Renal cortical epithelial cell (primary cell): Measurements from ENCODE around the gene TRAF4. TPM values are rescaled to one million over a fixed set of nuclear protein-coding genes. Genes with fewer than 3 reads are reported as not detected.

Experiments used
- DNase-seq: peaks from one replicate; pipeline ENCODE4 v3.0.0-alpha.2; 2011; ENCODE audit warnings: low read depth
- total RNA-seq: library from RNA; depleted of rRNA; stranded (reverse); fragments of >200 nt; gene quantifications from 2 replicates; pipeline ENCODE4 v1.2.3, GENCODE V29; 2014

The TRAF4 gene, protein sequence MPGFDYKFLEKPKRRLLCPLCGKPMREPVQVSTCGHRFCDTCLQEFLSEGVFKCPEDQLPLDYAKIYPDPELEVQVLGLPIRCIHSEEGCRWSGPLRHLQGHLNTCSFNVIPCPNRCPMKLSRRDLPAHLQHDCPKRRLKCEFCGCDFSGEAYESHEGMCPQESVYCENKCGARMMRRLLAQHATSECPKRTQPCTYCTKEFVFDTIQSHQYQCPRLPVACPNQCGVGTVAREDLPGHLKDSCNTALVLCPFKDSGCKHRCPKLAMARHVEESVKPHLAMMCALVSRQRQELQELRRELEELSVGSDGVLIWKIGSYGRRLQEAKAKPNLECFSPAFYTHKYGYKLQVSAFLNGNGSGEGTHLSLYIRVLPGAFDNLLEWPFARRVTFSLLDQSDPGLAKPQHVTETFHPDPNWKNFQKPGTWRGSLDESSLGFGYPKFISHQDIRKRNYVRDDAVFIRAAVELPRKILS
- 63.8 and 103 TPM in 2 replicates for total RNA-seq

DNA sequence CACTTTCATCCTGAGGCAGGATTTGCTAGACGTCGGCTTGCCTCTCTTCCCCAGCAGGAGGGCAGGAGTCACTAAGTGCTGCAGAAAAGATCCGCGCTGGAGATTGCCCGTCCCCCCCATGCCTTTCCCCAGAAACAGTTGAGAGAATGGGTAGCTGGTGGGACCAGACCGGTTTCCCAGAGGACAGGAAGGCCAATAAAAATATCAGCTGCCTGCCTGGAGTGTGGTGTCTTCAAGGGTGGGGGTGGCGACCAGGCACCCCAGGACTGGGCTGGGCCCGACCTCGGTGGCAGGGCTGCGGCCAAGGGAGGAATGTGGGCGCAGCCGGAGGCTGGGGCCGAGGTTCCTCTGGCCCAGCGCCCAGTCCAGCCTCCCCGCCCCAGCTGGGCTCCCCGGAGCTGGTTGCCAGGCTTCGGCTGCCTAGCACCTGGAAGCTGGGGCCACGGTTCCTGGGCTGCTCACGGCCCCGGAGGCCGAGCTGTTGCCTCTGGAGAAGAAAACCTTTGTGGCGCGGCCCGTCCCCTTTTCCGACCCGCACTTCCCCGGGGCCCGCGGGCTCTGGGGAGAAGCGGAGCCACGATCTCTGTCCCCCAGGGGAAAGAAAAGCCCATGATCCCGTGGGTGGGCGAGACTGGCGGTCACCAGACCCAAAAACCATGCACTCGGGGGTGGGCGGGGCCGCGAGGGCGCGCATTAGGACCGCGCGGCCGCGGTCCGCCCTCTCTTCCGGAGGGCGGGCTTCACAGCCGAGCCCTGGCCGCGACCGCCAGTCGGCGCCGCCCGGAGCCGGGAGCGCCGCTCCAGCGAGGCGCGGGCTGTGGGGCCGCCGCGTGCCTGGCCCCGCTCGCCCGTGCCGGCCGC is at the start of gene TRAF4:
Gene TRAF4 (plus strand): TSS at position 769 of the 861 bp plus-strand sequence. CDS start 102 bp downstream, outside the sequence.
- peak; percentile 81 for DNase-seq

DNA sequence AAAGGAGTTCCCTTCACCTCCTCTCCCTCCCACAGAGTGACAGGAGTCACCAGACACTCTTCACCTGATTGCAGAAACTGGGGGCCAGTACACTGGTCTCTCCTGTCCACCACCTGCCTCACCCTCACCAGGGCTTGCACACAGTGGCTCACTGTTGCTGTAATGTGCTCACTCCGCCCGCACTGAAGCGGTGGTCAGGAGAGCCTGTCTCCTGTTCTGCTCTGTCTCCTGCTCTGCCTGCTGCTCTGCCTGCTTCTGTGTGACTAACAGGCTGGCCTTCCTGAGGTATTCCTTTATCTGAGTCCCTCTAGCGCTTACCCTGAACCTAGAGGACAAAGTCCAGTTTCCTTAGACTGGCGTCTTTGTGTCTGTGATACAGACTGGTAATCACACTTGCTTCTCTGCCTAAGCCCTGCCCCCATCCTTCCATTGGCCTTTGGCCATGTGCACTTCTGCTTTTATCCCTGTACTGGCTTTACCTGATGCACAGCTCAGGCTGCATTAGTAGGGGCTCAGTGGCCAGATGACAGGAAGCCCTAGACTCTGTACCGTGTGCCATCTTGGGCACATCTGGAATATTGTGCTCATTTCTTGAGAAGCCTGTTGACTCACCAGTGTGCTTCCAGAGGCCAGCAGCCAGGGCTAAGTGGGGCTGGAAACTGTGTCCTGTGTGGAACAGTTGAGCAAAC is 45.4 kb upstream of the TRAF4 start:
- peak; percentile 83 for DNase-seq

DNA sequence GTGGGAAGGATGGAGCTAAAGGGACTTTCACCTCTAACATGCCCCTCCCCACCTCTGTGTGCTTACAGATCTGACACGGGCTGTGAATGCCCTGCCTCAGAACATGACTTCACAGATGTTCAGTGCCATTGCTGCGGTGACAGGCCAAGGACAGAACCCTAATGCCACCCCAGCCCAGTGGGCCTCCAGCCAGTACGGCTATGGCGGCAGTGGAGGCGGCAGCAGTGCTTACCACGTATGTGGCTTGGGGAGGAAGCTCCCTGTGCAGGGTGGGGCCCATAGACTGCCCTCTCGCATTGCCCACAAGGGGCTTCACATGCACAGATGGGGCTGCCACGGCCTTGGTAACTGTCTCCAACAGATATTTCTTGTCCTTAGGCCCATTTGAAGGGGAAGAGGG is 43.5 kb upstream of the TRAF4 start:
- DNase-seq = no peak

DNA sequence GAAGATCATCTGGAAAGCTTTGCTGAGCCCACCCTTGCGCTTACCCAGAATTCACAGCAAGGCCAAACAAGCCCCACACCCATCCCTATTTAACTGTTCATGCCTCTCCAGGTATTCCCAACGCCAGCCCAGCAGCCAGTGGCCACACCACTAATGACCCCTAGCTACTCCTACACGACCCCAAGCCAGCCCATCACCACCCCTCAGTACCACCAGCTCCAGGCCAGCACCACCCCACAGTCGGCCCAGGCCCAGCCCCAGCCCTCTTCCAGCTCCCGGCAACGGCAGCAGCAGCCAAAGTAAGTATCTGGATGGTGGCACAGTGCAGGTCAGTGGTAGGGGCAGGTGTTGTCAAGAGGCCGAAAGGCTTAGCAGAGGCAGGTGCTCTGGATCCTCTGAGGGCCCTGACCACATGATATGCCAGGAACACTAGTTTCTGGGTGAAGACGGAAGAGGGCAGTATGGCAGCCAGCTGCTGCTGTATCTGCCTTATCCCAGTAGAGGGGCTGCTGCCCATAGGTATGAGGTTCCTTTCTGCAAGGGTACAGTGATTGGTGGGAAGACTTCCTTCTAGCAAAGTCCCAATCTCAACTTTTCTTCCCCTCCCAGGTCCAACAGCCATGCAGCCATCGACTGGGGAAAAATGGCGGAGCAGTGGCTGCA is 42.9 kb upstream of the TRAF4 start:
- no peak for DNase-seq

DNA sequence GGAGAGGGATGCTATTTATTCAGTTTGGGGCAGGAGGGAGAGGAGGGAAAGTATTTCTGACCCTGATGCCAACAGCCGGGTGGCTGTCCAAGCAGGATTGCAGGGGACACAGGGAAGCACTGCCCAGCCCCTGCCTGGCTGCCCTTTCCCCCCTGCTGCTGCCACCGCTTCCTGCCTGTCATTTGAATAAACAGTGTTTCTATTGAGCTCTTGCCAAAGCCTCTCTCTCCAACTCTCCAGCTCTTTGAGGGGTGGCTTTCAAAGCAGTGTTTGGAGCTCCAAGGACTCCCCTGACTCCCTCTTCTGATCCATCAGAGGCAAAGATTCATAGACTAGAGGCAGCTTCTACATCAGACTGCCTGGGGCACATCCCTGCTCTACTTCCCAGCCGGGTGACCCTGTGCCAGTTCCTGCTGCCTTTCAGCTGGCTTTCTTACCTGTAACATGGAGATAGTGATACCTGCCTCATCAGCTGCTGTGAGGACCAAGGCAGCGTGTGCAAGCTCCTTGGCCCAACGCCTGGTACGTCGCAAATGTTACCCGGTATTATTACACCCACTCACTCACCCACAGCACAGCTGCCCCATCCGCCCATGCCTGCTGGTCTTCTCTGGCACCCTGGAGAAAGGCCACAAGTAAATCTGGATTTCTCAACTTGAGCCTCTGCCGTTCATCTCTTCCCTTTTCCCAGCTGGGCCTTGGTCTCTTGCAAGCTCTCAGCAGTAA is 41.6 kb upstream of the TRAF4 start:
- DNase-seq = no peak

DNA sequence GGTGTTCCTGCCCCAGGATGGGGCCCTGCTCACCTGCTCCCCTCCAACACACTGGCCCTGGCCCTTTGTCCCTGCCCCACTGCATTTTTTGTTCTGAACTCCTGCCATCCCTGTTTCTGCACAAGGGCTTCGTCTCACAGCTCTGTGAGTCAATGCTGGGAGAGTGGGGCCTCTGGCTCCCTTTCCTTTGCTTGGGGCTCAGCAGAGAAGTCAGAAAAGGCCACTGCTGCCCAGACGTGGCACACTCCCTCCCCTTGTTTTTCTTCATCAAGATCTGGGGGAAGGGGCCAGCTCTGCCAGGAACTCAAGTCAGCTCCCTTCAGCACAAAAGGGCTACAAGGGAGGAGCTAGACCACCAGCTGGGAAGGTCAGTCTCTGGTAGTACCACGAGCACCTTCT is 41.1 kb upstream of the TRAF4 start:
- no peak for DNase-seq

DNA sequence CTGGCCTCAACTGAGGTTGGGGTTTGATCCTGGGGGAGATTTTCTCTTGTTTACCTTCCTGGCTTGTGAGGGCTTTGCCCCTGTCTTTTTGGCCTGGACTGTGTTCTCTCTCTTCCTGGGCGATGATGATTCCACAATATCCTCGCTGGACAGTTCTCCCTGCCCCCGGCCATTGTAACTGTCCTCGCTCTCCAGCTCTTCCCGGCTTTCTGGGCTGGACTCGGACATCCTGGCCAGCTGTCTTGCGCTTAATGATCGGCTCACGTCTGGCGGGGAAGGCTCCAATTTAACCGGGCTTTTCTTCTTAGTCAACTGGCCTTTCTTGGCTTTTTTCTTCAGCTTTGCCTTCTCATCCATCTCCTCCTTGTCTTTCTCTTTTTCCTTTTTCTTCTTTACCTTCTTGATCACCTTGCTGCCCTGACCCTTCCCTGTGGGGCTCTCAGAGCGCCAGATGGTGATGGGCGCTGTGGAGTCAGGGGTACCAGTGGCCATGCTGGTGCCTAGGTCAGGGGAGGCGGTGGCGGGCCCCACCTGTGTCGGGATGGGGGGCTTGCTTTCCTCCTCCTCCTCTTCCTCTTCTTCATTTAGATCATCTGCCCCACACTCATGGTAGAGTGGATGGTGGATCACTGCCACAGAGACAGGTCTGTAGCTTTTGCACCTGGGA is 40.1 kb upstream of the TRAF4 start:
- no peak for DNase-seq

DNA sequence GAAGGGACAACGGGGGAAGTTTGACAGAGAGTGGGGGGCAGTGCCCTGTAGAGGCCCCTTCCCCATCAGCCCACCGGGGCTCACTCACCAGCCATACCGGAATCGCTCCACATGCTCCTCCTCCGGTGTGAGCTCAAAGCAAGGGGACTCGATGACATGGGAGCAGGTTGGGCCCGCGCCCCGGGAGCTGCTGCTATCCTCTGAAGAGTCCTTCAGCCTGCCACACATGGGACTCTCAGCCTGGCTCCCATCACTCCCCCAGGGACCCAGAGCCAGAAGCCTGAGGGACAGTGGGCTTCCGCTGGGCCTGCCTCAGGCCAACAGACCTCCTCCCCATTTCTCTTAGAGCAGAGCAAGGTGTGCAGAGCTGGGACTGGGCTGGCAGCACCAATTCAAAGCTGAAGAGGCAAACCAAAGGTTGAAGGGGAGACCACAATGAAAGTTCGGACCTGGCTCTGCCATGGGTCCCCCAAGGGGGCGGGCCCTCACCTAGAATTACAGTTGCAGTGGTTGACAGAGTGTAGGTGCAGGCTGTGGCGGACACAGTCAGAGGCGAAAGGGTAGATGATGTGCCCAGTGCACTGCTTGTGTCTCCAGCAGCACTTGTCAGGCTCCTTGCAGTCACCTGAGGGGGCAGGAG is 39.5 kb upstream of the TRAF4 start:
- no peak for DNase-seq

DNA sequence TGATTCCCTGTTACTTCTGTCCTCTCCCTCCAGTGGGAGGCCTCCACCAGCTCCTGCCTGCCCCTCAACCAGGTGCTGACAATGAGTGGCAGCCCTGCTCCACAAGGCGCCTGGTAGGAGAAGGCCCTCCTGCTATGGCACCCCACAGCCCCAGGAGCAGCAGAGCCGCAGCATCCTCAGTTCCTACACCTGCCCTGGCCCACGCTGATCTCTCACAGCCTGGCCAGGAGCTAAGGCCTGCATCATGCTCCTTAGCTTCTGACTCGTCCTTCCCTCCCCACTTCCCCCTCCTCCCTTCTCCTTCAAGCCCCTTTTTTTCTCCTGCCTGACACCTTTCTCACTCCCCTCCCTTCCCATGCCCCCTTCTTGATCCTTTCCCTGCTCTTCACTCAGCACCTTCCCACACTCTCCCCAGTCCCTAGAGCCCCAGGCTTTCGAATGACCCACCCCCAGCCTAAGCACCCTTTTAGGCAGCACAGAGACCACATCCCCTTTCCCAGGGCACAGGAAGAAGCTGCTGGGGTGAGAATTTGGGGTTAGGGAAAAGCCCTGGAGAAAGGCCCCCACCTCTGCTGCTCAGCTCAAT is 38.6 kb upstream of the TRAF4 start:
- DNase-seq = no peak

DNA sequence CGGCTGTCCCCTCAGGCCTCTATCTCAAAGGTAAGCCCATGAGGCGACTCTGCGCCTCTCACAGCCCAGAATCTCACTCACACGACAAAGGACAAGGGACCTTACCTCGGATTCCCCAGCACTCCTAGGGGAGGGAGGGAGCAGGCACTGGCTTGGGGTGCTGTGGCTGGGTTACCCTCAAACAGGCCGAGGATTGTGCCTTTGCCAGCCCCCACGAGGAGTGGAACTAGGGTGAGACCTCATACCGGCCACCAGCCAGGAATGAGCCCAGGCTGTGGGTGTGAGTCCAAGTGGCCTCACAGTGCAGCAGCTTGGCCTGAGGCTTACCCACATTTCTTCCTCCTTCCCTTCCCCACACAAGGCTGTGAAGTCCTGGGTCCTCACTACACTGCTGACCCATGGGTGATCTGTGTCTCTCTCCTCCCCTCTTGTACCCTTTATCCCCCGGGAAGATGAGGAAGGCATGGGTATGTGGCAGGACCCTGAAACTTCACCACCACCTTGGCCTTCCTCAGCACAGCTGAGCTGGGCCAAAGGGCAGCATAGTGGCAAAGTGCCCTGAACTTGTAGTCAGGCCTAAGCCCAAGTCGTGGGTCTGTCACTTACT is 38.0 kb upstream of the TRAF4 start:
- DNase-seq = no peak

DNA sequence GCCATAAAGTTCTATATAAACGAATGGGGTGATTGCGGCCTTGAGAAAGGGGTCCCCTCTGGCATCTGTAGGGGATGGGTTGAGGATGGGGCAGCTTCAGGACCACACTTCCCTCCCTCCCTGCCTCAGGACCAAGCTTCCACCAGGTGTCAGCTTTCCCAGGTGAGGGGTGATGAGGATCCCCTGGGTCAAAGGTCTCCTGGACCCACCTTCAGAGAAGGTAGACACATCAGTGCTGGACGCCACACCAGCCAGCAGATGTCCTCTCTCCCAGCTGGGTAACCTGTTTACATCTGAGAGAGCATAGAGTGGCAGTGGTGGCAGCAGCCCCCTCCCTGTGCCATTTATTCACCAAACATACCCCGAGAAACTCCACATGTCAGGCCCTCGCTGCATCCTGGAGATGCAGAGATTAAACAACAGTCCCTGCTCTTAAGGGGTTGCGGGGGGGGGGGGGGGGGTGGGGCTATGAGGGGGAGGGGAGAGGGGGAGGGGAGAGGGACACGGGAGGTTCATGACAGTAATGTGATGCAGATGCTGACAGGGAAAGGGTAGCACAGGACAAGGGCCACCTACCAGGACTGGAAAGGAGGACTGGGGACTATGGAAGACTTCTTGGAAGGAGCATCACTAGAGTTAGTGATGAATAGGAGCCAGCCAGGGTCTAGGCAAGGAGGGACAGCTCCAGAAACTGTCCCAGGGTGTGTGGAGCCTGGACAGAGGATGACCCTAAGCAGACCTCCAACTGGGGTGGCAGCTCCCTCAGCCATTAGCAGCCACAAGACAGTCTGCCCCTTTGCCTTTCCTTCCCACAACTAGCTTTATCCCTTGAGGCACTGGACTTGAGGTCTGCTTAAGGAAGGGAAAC is 37.1 kb upstream of the TRAF4 start:
- DNase-seq = no peak

DNA sequence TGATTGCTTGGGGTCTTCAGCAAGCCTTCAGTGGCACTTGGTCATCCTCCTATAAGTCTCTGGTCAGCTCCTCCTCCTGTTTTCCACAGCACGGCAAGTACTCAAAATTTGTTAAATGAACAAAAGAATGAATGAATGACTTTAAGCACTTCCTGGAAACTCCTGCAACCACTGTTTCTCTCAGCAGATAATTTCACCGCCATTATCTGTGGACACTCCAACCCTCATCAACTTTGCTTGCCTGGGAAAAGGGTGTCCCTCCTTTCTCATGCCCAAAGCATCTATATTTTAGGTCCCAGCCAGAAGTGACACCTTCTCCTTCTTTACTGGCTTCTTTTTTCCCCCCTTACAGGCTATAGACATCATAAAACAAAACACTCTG is 36.5 kb upstream of the TRAF4 start:
- DNase-seq = no peak

DNA sequence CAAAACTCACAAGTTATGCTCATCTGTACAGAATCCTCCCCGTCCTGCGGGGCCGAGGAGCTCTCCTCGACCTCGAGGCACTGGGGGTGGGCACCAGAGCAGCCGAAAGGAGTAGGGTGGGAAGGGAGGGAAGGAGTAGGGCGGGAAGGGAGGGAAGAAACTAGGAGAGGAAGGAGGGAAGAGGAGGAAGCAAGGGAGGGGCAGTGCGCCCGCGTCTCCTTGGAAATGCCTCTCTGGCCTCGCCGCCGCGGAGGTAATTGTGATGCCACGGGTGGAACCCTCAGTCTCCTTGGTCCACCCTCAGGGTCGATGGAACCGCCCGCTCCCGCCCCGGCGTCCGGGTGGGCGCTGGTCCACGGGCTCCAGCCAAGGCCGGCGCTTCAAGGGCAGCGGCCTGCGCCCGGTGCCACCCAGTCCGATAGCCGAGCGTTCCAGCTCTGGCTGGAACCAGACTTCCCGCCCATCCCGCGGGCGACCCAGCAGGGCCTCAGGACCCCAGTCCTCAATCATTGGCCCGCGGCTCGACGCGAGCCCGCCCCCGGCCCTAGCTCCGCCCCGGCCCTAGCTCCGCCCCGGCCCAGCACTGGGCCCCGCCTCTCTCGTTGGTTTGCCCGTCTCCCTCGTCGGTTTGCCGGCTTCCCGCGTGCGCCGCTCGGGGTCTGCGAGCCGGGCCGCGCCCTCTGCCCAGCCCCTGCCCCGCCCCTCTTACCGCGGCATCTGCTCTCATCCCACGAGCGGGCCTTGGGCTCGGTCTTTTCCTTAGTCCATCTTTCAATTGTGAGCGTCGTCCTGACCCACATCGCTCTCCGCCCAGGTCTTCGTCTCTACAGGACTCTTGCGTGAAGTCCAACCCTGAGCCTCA is 32.7 kb upstream of the TRAF4 start:
- DNase-seq = peak; percentile 63

DNA sequence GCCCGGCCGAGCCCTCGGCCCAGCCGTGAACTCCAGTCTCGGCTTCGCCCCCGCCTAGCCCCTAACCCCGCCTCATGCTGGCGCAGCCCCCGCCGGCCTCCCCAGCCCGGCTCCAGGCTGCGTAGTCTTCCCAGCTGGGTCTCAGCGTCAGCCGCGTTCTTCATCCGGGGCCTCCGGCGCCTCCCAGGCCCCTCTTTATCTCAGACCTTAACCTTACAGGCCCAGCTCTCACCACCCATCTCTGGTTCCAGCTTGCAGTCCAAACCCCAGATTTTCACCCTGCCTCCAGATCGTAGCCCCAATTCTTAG is 32.1 kb upstream of the TRAF4 start, which contains the start of gene PROCA1:
Gene PROCA1 (minus strand): TSS at position 166 of the 309 bp plus-strand sequence. CDS start 228 bp downstream, outside the sequence.
- no peak for DNase-seq

DNA sequence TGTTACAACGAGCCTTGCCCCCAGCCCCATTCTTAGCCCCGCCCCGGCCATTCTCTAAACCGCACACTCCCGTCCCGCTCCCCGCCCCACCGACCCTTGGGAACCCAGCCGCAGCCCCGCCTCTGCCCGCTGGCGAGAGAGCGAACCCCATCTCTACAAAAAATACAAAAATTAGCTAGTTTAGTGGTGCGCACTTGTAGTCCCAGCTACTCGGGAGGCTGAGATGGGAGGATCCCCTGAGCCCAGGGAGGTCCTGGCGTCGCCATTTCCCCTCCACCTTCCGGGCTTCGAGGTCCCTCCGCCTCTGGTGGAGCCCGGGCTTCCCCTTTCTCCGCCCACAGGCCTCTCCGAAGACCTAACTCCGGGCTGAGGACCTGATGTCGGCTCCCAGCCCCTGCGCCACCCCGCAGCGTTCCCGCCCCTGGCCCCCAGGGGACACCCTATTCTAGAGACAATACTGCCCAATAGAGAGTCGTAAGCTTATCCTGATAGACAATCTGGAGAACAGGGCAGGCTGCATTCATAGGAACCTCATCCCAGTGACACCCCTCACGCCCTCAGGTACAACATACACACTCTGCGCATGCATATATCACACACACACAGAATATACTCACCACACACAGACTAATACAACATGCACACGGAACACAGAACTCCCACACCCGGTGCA is 31.6 kb upstream of the TRAF4 start:
- no peak for DNase-seq

DNA sequence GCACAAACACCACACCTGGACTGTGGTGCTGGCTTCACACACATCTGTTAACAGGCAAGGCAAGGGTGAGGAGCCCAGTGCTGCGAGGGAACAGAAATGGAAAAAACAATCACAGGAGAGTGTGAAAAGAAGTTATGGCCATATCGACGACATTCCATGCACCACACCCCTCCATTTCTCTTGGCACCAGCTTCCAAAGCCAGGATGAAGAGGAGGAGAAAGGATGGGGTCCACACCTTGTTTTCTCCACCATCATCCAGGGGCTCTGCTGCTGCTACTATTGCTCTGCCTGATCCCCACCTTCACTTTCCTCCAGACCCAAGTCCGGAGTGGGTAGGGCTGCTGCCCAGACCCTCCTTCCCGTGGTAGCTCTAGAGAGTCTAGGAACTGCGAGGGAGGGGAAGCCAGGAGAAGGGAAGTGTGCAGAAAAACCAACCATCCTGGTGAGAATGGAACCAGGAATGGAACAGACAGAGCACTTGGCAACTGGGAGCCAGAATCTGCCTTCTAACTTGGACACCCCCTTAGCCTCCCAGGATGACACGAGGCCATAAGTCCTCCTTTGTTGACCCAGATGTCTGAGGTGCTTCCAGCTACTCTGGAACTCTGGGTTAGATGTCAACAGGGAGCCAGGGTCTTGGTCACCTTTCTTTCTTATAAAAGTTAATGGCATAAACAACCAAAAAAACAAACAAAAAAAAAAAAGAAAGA is 31.0 kb upstream of the TRAF4 start:
- no peak for DNase-seq
